ENCODE data around the gene CHST8. TPM values are rescaled to one million over a fixed set of nuclear protein-coding genes. Genes with fewer than 3 reads are reported as not detected.
"Not testable (repeated sequence)": the region's sequence is repeated elsewhere in the genome, so short reads cannot be mapped to it uniquely, and the experiment has no call there.

The CHST8 gene
- total and polyA plus RNA-seq, 9 donors = 0.48 to 2.5 (median 1.0) TPM; not detected in 1

DNA sequence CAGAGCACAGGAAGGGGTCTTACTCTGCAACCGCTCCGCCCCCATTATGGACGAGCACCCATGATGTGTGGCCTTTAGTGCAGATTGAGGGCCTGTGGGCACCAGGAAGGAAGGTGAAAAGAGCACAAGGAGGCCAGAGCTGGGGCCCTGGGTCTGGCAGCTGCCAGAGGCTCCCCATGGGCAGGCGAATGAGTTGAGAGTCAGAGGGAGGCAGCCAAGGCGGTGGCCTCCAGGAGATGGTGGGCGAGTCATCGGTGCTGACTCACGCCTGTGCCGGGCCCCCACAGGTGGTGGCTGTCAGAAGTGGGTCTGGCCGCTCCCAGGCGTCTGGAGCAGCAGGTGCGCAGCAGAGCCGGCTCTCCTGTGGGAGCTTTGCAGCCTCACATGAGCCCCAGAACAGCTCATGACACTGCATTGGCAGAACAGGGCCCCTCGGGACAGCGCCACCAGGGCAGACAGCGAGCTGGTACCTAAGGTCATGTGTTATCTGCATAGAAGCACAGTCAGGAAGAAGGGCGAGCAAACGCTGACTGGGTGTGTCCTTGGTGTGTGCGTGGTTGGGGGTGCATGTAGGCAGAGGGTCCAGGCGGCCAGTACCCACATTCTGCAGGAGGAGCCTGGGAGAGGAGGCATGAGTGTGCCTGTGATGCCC, 68.8 kb downstream of the CHST8 start:
- H3K27me3 ChIP-seq = no peaks in the 10 kb centered on the region

GRCh38 chr19:33691030-33691427, 69.3 kb downstream of the CHST8 start:
- no peak overlapping the region for H3K4me3 ChIP-seq
- no peaks in the 10 kb centered on the region for H3K27me3 ChIP-seq
- no peak overlapping the region for H3K27ac ChIP-seq
- H3K9me3 ChIP-seq = no peaks in the 10 kb centered on the region
- DNase-seq = no peak
- TF ChIP-seq EP300 (IDR thresholded peaks at IDR 0.05) = no peak
- TF ChIP-seq POLR2A (IDR thresholded peaks at IDR 0.05) = no peak
- TF ChIP-seq, protein P1, sequence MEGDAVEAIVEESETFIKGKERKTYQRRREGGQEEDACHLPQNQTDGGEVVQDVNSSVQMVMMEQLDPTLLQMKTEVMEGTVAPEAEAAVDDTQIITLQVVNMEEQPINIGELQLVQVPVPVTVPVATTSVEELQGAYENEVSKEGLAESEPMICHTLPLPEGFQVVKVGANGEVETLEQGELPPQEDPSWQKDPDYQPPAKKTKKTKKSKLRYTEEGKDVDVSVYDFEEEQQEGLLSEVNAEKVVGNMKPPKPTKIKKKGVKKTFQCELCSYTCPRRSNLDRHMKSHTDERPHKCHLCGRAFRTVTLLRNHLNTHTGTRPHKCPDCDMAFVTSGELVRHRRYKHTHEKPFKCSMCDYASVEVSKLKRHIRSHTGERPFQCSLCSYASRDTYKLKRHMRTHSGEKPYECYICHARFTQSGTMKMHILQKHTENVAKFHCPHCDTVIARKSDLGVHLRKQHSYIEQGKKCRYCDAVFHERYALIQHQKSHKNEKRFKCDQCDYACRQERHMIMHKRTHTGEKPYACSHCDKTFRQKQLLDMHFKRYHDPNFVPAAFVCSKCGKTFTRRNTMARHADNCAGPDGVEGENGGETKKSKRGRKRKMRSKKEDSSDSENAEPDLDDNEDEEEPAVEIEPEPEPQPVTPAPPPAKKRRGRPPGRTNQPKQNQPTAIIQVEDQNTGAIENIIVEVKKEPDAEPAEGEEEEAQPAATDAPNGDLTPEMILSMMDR (IDR thresholded peaks at IDR 0.05) = no peak
- no peaks in the 10 kb centered on the region for H3K36me3 ChIP-seq
- H3K4me1 ChIP-seq (ENCODE audit: insufficient read depth) = no peaks in the 10 kb centered on the region
- 83 to 85% (median 83%) methylated on average over 12 of the region's 12 CpGs for WGBS, 3 donors
- intact Hi-C loops (cut with DNase I) = no loop called here

More for the DNA sequence above, 68.8 kb downstream of the CHST8 start:
- Histone ChIP-seq H3K4me1 (ENCODE audit: insufficient read depth) (no peaks in the 10 kb centered on the region), H3K9me3 (no peaks in the 10 kb centered on the region), H3K4me3 (no peak overlapping the region), H3K27ac (no peak overlapping the region), H3K36me3 (no peaks in the 10 kb centered on the region)
- intact Hi-C loops (cut with DNase I) = no loop called here
- TF ChIP-seq POLR2A (IDR thresholded peaks at IDR 0.05) (no peak), EP300 (IDR thresholded peaks at IDR 0.05) (no peak)
- WGBS, 3 donors = 74 to 75% (median 74%) methylated on average over 20 of the region's 20 CpGs
- no peak for DNase-seq

DNA sequence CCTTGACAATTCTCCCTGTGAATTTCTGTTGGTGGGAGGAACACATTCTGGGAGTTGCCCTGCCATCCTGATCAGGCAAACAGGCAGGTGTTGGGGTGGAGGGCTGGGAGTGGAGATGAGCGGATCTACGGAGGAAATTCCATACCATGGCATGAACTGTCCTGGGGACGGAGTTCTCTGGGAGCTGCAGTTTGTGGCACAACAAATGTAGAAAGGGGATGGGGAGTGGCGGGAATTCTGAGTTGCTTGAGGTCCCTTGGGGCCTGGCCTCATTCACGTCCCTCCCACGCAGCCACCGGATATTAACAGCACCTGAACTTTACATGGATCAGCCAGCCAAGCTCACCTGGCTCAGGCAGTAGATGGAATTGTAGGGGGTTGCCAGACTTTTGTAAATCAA, 70.0 kb downstream of the CHST8 start:
- intact Hi-C loops (cut with DNase I) = no loop called here
- DNase-seq = no peak
- 65 to 72% (median 66%) methylated on average over 7 of the region's 7 CpGs for WGBS, 3 donors
- no peak overlapping the region for H3K27ac ChIP-seq
- no peaks in the 10 kb centered on the region for H3K27me3 ChIP-seq
- no peaks in the 10 kb centered on the region for H3K9me3 ChIP-seq
- TF ChIP-seq POLR2A (IDR thresholded peaks at IDR 0.05) = no peak
- no peak for TF ChIP-seq EP300 (IDR thresholded peaks at IDR 0.05)
- TF ChIP-seq, protein P1 (IDR thresholded peaks at IDR 0.05) = no peak
- no peaks in the 10 kb centered on the region for H3K4me1 ChIP-seq (ENCODE audit: insufficient read depth)
- no peak overlapping the region for H3K4me3 ChIP-seq
- H3K36me3 ChIP-seq = no peaks in the 10 kb centered on the region

- Histone ChIP-seq H3K27ac (no peak overlapping the region), H3K4me3 (no peak overlapping the region), H3K36me3 (no peaks in the 10 kb centered on the region), H3K27me3 (no peaks in the 10 kb centered on the region), H3K9me3 (no peaks in the 10 kb centered on the region), H3K4me1 (ENCODE audit: insufficient read depth) (no peaks in the 10 kb centered on the region)
- WGBS, 3 donors = 57 to 65% (median 58%) methylated on average over 3 of the region's 3 CpGs
- intact Hi-C loops (cut with DNase I) = no loop called here
- TF ChIP-seq POLR2A (IDR thresholded peaks at IDR 0.05) = no peak
- TF ChIP-seq, protein P1 (IDR thresholded peaks at IDR 0.05) = no peak
- TF ChIP-seq EP300 (IDR thresholded peaks at IDR 0.05) = no peak
- DNase-seq = no peak
Measured at GRCh38 chr19:33693678-33694077, 71.9 kb downstream of the CHST8 start.

DNA sequence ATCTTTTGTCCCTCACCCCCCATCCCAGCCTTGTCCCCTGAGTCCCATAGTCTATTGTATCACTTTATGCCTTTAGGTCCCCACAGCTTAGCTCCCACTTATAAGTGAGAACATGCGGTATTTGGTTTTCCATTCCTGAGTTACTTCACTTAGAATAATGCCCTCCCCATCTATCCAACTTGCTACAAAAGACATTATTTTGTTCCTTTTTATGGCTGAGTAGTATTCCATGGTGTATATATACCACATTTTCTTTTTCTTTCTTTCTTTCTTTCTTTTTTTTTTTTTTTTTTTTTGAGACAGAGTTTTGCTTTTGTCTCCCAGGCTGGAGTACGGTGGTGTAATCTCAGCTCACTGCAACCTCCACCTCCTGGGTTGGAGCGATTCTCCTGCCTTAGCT, 73.8 kb downstream of the CHST8 start:
- H3K4me1 ChIP-seq (ENCODE audit: insufficient read depth); intact Hi-C loops (cut with DNase I); DNase-seq; H3K27ac ChIP-seq; H3K4me3 ChIP-seq; H3K36me3 ChIP-seq; H3K9me3 ChIP-seq; H3K27me3 ChIP-seq: not testable (repeated sequence)
- 90 to 98% (median 94%) methylated on average over 3 of the region's 3 CpGs for WGBS, 3 donors
